H54 (cell line): Measurements from ENCODE around the gene C1orf198.

ENCODE experiments used
- DNase-seq: peaks from one replicate; pipeline ENCODE4 v3.0.0; 2011; ENCODE audit warnings: low spot score, mixed read lengths; ENCODE audit not compliant: insufficient read length
- FAIRE-seq: peaks from 3 replicates; lab custom pipeline; 2011; peaks lifted over from hg19 to GRCh38; lab: Jason Lieb, UNC
- POLR2A ChIP-seq: IDR thresholded peaks from 2 replicates; pipeline ENCODE4 v1.6.1; 2011; ENCODE audit warnings: low read depth, mild to moderate bottlenecking, low read length

Gene C1orf198

DNA sequence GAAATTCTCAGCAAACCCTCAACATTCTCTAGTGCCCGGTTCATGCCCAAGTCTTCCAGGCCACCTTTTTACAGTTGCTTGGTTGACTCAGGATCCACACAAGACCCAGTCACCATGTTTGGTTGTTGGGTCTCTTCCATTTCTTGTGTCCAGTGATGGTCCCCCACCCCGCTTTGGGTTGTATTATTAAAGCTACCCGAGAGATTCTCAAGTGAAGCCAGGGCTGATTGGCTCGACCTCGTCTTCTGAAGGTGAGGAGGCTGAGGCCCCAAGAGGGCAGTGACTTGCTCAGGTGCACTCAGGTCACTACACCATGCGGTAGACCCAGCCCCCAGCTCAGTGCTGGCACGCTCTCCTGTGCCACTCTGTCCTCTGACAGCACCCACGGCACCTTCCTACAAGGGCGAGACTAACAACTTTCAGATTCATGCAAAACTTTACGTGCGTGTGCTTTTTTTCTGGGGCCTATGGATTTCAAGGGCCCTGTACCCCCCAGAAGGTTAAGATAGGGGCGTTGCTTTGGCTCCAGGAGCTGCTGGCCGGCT is 70.9 kb downstream of the C1orf198 start:
- DNase-seq = no peak
- FAIRE-seq = no peak
- no peak for TF ChIP-seq POLR2A

GRCh38 chr1:230796626-230797025 is 71.7 kb downstream of the C1orf198 start:
- no peak for FAIRE-seq
- TF ChIP-seq POLR2A = no peak
- DNase-seq = no peak

GRCh38 chr1:230794871-230795605 is 73.3 kb downstream of the C1orf198 start:
- TF ChIP-seq POLR2A = no peak
- DNase-seq (no peak), FAIRE-seq (no peak)

GRCh38 chr1:230794431-230794830 is 73.9 kb downstream of the C1orf198 start:
- DNase-seq (no peak), FAIRE-seq (no peak)
- TF ChIP-seq POLR2A = no peak

GRCh38 chr1:230793463-230793745 is 74.9 kb downstream of the C1orf198 start:
- TF ChIP-seq POLR2A = no peak
- FAIRE-seq (no peak), DNase-seq (no peak)

GRCh38 chr1:230792691-230793462 is 75.4 kb downstream of the C1orf198 start:
- no peak for TF ChIP-seq POLR2A
- FAIRE-seq (no peak), DNase-seq (no peak)

GRCh38 chr1:230791986-230792564 is 76.2 kb downstream of the C1orf198 start:
- no peak for FAIRE-seq
- DNase-seq = no peak
- TF ChIP-seq POLR2A = no peak

DNA sequence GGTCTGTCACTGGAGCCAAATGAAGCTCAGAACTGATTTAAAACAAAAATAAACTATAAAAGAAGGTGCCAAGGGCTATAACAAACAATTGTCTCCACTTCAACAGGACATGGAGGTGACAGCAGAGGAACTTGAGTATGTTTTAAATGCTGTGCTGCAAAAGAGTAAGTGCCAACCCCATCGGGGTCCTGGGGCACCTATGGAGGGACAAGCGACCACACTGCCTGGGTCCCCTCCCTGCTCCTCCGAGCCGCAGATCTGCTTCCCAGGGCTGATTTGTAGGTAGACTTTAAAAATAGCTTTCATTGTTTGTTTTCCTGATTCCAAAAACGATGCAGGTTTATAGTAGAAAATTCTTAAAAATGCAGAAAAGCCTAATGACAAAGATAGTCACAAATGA is 78.3 kb downstream of the C1orf198 start:
- FAIRE-seq = no peak
- DNase-seq = no peak
- no peak for TF ChIP-seq POLR2A

GRCh38 chr1:230788561-230789275 is 79.6 kb downstream of the C1orf198 start:
- no peak for TF ChIP-seq POLR2A
- no peak for FAIRE-seq
- DNase-seq = no peak

DNA sequence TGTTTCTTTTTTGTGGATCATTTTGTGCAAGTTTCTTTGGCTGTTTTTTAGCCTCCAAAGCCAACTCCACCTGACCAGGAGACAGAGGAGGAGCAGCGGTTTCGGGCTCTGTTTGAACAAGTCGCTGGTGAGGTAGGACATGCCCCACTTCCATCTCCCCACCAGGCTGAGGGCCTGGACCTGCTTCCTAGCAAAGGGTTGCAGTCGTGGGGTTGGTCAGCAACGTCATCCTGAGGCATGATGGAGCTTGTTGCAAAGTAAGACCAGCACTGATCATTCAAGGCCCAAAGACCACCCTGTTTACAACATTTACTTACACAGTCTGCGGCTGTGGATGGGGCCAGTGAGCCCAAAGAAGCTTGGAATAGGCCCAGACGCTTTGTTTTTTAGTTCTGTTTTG is 80.8 kb downstream of the C1orf198 start:
- no peak for DNase-seq
- no peak for TF ChIP-seq POLR2A
- FAIRE-seq = no peak
